HL-60 (cell line): ENCODE results near the gene TNIK.

Experiments used
- CTCF ChIP-seq: IDR thresholded peaks from one replicate; pipeline ENCODE4 v1.5.1; 2011; ENCODE audit warnings: low read length, control low read depth, inconsistent platforms; ENCODE audit not compliant: insufficient read depth
- GABPA ChIP-seq: IDR thresholded peaks from 2 replicates; pipeline ENCODE4 v1.6.1; 2012; ENCODE audit warnings: low read depth
- POLR2AphosphoS5 ChIP-seq: IDR thresholded peaks from 2 replicates; pipeline ENCODE4 v1.6.1; 2012; ENCODE audit warnings: low read depth
- REST ChIP-seq: IDR thresholded peaks from 2 replicates; pipeline ENCODE4 v1.6.1; 2012; ENCODE audit warnings: low read depth; ENCODE audit not compliant: insufficient replicate concordance
- SPI1 ChIP-seq: IDR thresholded peaks from 2 replicates; pipeline ENCODE4 v1.6.1; 2012; ENCODE audit warnings: low read depth, mild to moderate bottlenecking, borderline replicate concordance

- TF ChIP-seq CTCF (no peak), POLR2AphosphoS5 (no peak), REST (no peak), GABPA (no peak), SPI1 (no peak)
Observed at GRCh38 chr3:171470714-171471227, 10.6 kb upstream of the TNIK start.
